Measurements from ENCODE around the gene RNF175. TPM values are rescaled to one million over a fixed set of nuclear protein-coding genes. Genes with fewer than 3 reads are reported as not detected.
"Not testable (repeated sequence)": the region's sequence is repeated elsewhere in the genome, so short reads cannot be mapped to it uniquely, and the experiment has no call there.

RNF175 gene
- polyA plus RNA-seq, 6 donors from 2014 or later: 0.69 TPM; not detected in 5

DNA sequence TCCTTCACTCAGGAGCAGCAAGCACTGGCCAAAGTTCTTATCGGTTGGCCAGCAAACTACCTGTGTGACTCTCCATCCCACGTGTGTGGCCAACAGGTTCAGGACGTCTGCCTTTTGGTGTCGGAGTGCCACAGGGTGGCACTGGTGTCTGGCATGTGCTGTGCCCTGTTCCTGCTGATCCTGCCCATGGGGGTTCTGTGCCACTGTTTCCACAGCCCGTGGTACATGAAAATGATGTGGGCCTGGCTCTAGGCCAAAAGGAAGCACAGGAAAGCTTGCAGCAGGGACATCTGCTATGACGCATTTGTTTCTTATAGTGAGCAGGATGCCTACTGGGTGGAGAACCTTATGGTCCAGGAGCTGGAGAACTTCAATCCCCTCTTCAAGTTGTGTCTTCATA is 80.3 kb downstream of the RNF175 start:
- H3K9me3 Mint-ChIP-seq: peaks cover 7 to 25% (median 22%) of the 10 kb centered on the region in 7 donors
- H3K27ac Mint-ChIP-seq: no peak overlapping the region
- ATAC-seq (ENCODE audit: low read depth in 2 of 2) (no peak), DNase-seq (no peak)
- H3K4me3 Mint-ChIP-seq: no peak overlapping the region
- H3K27me3 Mint-ChIP-seq: peaks cover 0 to 19% (median 0%) of the 10 kb centered on the region in 3 donors
- peaks cover 8 to 9% (median 8%) of the 10 kb centered on the region in 3 donors for H3K4me1 Mint-ChIP-seq
- H3K36me3 Mint-ChIP-seq: peaks cover 18 to 19% of the 10 kb centered on the region in 2 donors

GRCh38 chr4:153676984-153677383 is 82.8 kb downstream of the RNF175 start:
- Mint-ChIP-seq H3K9me3 (peaks cover 11 to 35% (median 29%) of the 10 kb centered on the region in 7 donors), H3K27ac (no peak overlapping the region), H3K4me3 (no peak overlapping the region), H3K36me3 (peaks cover 18 to 27% of the 10 kb centered on the region in 2 donors), H3K4me1 (no peaks in the 10 kb centered on the region), H3K27me3 (peaks cover 0 to 16% (median under 1%) of the 10 kb centered on the region in 3 donors)
- DNase-seq (no peak), ATAC-seq (ENCODE audit: low read depth in 2 of 2) (no peak)

DNA sequence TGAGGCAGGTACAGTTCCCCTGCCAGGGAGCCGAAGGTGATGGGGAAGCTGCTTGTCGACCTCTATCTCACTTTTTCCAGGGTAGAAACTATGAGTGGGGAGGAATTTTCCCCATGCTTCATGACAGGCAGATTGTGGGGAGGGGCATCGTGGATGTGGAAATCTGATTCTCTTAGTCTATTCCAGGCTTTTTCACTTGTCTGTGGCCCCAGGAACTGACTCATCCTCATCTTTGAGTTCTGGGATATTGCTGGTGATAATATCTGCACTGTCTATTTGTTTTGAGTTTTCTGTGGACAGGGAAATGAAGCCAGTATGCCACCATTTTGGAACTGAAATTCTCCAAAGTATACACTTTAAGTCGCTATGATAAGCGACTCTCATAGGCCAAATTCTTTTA is 83.3 kb downstream of the RNF175 start:
- peaks cover 18 to 27% of the 10 kb centered on the region in 2 donors for H3K36me3 Mint-ChIP-seq
- H3K27ac Mint-ChIP-seq: no peak overlapping the region
- peaks cover 3 to 20% (median 6%) of the 10 kb centered on the region in 3 donors for H3K27me3 Mint-ChIP-seq
- H3K4me3 Mint-ChIP-seq: no peak overlapping the region
- no peak for ATAC-seq (ENCODE audit: low read depth in 2 of 2)
- H3K4me1 Mint-ChIP-seq: no peaks in the 10 kb centered on the region
- DNase-seq: no peak
- H3K9me3 Mint-ChIP-seq: peaks cover 11 to 37% (median 29%) of the 10 kb centered on the region in 7 donors

GRCh38 chr4:153669838-153670237 is 90.0 kb downstream of the RNF175 start:
- Mint-ChIP-seq H3K27ac (no peak overlapping the region), H3K27me3 (peaks cover 24 to 48% (median 27%) of the 10 kb centered on the region in 3 donors), H3K4me1 (no peaks in the 10 kb centered on the region), H3K36me3 (peaks cover 7 to 26% of the 10 kb centered on the region in 2 donors), H3K4me3 (no peak overlapping the region), H3K9me3 (peaks cover 5 to 24% (median 17%) of the 10 kb centered on the region in 7 donors)
- ATAC-seq (ENCODE audit: low read depth in 2 of 2) (no peak), DNase-seq (no peak)

- Mint-ChIP-seq H3K36me3 (peaks cover 11 to 20% of the 10 kb centered on the region in 2 donors), H3K9me3 (peaks cover 0 to 18% (median 12%) of the 10 kb centered on the region in 7 donors), H3K4me3 (no peak overlapping the region), H3K4me1 (no peaks in the 10 kb centered on the region), H3K27ac (no peak overlapping the region), H3K27me3 (peaks cover 24 to 36% (median 27%) of the 10 kb centered on the region in 3 donors)
- DNase-seq (no peak), ATAC-seq (ENCODE audit: low read depth in 2 of 2) (no peak)
Observed at GRCh38 chr4:153668647-153669046, 91.2 kb downstream of the RNF175 start.

GRCh38 chr4:153666505-153666904 is 93.3 kb downstream of the RNF175 start:
- H3K9me3 Mint-ChIP-seq: peaks cover 2 to 24% (median 17%) of the 10 kb centered on the region in 7 donors
- H3K4me1 Mint-ChIP-seq; H3K27ac Mint-ChIP-seq; DNase-seq; H3K4me3 Mint-ChIP-seq; ATAC-seq (ENCODE audit: low read depth in 2 of 2): not testable (repeated sequence)
- peaks cover 21 to 49% (median 21%) of the 10 kb centered on the region in 3 donors for H3K27me3 Mint-ChIP-seq
- H3K36me3 Mint-ChIP-seq: peaks cover 16 to 36% of the 10 kb centered on the region in 2 donors

DNA sequence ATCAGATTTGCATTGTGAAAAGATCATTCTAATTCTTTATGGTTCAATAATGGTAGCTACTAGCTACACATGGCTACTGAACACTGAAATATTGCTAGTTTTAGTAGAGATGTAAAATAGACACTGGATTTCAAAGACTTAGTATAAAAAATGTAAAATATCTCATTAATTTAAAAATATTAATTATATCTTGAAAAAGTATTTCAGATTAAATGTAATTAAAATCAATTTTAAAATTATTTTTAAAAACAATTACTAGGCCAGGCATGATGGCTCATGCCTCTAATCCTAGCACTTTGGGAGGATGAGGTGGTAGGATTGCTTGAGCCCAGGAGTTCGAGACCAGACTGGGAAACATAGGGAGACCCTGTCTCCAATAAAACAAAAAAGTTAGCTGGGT is 96.2 kb downstream of the RNF175 start:
- Mint-ChIP-seq H3K27ac (no peak overlapping the region), H3K9me3 (peaks cover 2 to 20% (median 17%) of the 10 kb centered on the region in 7 donors), H3K36me3 (peaks cover 16 to 31% of the 10 kb centered on the region in 2 donors), H3K4me1 (no peaks in the 10 kb centered on the region), H3K4me3 (no peak overlapping the region), H3K27me3 (peaks cover 14 to 43% (median 20%) of the 10 kb centered on the region in 3 donors)
- DNase-seq (no peak), ATAC-seq (ENCODE audit: low read depth in 2 of 2) (no peak)

- Mint-ChIP-seq H3K27ac (no peak overlapping the region), H3K27me3 (peaks cover under 1 to 31% (median 10%) of the 10 kb centered on the region in 3 donors), H3K36me3 (peaks cover 16 to 26% of the 10 kb centered on the region in 2 donors), H3K4me1 (no peaks in the 10 kb centered on the region), H3K9me3 (peaks cover 2 to 20% (median 16%) of the 10 kb centered on the region in 7 donors), H3K4me3 (no peak overlapping the region)
- no peak for DNase-seq
- no peak for ATAC-seq (ENCODE audit: low read depth in 2 of 2)
Observed at GRCh38 chr4:153661908-153662307, 97.9 kb downstream of the RNF175 start.

DNA sequence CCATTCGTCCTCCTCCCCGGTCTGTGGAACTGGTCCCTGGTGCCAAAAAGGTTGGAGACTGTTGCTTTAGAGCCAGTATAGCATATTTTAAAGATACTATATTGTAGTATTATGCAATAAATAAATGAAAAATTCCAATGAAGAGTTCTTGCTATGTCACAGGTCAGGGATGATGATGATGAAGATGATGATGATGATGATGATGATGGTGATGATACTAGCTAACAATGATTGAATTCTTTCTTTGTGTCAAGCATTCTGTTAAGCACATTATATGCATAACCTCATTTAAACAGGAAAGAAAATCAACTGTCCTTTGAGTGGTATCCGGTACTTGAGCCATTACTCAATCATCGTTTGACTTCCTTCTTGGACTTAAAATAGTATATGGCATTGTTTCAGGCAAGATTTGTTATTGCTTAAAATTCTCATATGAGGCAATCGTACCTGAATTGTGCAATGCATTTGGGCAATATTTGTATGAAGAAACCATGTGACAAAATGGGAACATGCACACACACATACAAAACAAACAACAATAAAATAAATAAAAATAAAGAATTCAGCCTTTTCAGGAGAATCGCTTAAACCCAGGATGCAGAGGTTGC is 98.5 kb downstream of the RNF175 start:
- Mint-ChIP-seq H3K4me3 (no peak overlapping the region), H3K27me3 (peaks cover 0 to 34% (median 9%) of the 10 kb centered on the region in 3 donors), H3K9me3 (peaks cover 2 to 20% (median 14%) of the 10 kb centered on the region in 7 donors), H3K27ac (no peak overlapping the region), H3K4me1 (no peaks in the 10 kb centered on the region), H3K36me3 (peaks cover 16 to 24% of the 10 kb centered on the region in 2 donors)
- no peak for ATAC-seq (ENCODE audit: low read depth in 2 of 2)
- DNase-seq: no peak

Other genes starting within 250 kb of the RNF175 start
- 1 to 10 TPM; 1.5 to 3.1 (median 1.8) TPM for gene TLR2, start 75.7 kb downstream of the RNF175 start, polyA plus RNA-seq (ENCODE audit: low read depth in 6 of 6)
- gene SFRP2, start 29.1 kb upstream of the RNF175 start, polyA plus RNA-seq (ENCODE audit: low read depth in 6 of 6): not detected